ENCODE results near the gene B4GALT1.

- TF ChIP-seq CTCF (optimal IDR thresholded peaks at IDR 0.05 in 1 of 3, IDR thresholded peaks at IDR 0.05 in 1 of 3, conservative IDR thresholded peaks at IDR 0.05 in 1 of 3; ENCODE audit: extremely low read depth in 1 of 3, insufficient read depth in 2 of 3, low read length in 3 of 3) (no peak), EZH2 (IDR thresholded peaks at IDR 0.05; ENCODE audit: low read length) (no peak)
These were observed 53.2 kb downstream of the B4GALT1 start for GRCh38 chr9:33113799-33114547.

All from keratinocyte (primary cell).